Activated naive CD8-positive, alpha-beta T cell (primary cell): ENCODE results near the gene CAMTA1.

Source experiments
- H3K27ac Mint-ChIP-seq: one replicate; pipeline ENCODE4 v1.8.0; 2021; ENCODE audit warnings: mixed read lengths
- H3K27me3 Mint-ChIP-seq: one replicate; pipeline ENCODE4 v1.8.0; 2021; ENCODE audit warnings: mixed read lengths
- H3K36me3 Mint-ChIP-seq: one replicate; pipeline ENCODE4 v1.8.0; 2021; ENCODE audit warnings: mixed read lengths
- H3K4me1 Mint-ChIP-seq: one replicate; pipeline ENCODE4 v1.8.0; 2021; ENCODE audit warnings: low read depth, mixed read lengths
- H3K4me3 Mint-ChIP-seq: one replicate; pipeline ENCODE4 v1.8.0; 2021; ENCODE audit warnings: mild to moderate bottlenecking, mixed read lengths
- H3K9me3 Mint-ChIP-seq: one replicate; pipeline ENCODE4 v1.8.0; 2021; ENCODE audit warnings: low read depth, mixed read lengths

CAMTA1 gene

DNA sequence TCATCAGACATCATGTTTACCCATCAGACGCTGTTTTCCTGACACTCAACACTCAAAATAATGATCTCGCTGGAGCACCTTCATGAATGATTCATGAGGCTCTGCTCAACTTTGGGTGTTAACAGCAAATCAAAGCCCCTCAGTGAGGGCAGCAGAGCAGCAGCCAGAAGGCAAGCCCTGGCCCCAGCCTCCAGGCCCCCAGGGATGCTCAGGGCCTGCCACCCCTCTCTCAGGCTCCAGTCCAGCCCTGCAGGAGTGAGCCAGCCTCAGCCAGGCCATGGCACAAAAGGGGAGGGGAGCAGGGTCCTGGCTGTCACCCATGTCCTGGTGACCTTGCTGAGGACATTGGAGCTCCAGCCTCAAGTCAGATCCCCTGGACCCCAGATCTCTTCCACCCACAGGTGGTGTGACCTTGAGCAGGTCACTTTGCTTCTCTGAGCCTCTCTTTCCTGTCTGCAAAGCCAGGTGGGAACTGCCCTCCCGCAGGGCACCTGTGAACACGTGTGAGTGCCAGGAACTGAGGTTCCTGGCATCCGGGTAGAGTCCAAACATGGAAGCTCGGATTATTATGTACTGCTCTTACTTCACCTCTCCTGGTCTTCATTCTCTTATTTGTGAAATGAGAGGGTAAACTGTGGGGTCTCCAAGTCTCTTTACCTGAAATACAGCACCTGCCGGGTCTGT, 824.2 kb downstream of the CAMTA1 start:
- Mint-ChIP-seq H3K36me3 (no peaks in the 10 kb centered on the region), H3K27ac (no peak overlapping the region), H3K27me3 (peaks cover 3% of the 10 kb centered on the region), H3K4me1 (no peaks in the 10 kb centered on the region), H3K4me3 (no peak overlapping the region), H3K9me3 (no peaks in the 10 kb centered on the region)

GRCh38 chr1:7610106-7610731, 825.0 kb downstream of the CAMTA1 start:
- no peak overlapping the region for H3K27ac Mint-ChIP-seq

DNA sequence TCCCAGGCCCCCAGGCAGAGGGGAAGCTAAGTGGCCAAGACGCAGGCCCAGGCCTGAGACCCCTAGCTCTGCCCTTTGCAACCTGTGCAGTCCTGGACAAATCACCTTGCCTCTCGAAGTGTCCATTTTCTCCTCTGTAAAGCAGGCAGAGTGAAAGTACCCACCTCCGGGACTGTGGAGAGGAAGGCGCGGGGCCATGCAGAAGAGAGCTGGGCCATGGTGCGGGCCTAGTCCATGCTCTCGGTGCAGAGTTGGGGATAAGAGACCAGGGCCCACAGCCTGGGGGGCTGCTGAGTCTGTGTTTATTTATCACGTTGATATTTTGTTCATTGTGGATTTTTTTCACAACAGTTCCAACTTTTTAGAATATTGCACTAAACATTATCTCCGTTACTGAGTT, 825.7 kb downstream of the CAMTA1 start:
- Mint-ChIP-seq H3K27me3 (peaks cover 3% of the 10 kb centered on the region), H3K4me1 (no peaks in the 10 kb centered on the region), H3K4me3 (no peak overlapping the region), H3K36me3 (no peaks in the 10 kb centered on the region), H3K9me3 (no peaks in the 10 kb centered on the region), H3K27ac (no peak overlapping the region)

More at GRCh38 chr1:7610106-7610731, 825.0 kb downstream of the CAMTA1 start:
- H3K4me3 Mint-ChIP-seq = no peak overlapping the region
- H3K9me3 Mint-ChIP-seq = no peaks in the 10 kb centered on the region
- H3K4me1 Mint-ChIP-seq = no peaks in the 10 kb centered on the region
- H3K36me3 Mint-ChIP-seq = no peaks in the 10 kb centered on the region
- H3K27me3 Mint-ChIP-seq = peaks cover 3% of the 10 kb centered on the region

GRCh38 chr1:7611421-7612010, 826.3 kb downstream of the CAMTA1 start:
- no peak overlapping the region for H3K27ac Mint-ChIP-seq
- no peaks in the 10 kb centered on the region for H3K9me3 Mint-ChIP-seq
- H3K4me3 Mint-ChIP-seq = no peak overlapping the region
- no peaks in the 10 kb centered on the region for H3K4me1 Mint-ChIP-seq
- no peaks in the 10 kb centered on the region for H3K36me3 Mint-ChIP-seq
- peaks cover 3% of the 10 kb centered on the region for H3K27me3 Mint-ChIP-seq

GRCh38 chr1:7613106-7613850, 828.0 kb downstream of the CAMTA1 start:
- Mint-ChIP-seq H3K27me3 (peaks cover 3% of the 10 kb centered on the region), H3K27ac (no peak overlapping the region), H3K4me3 (no peak overlapping the region), H3K9me3 (no peaks in the 10 kb centered on the region), H3K36me3 (no peaks in the 10 kb centered on the region), H3K4me1 (no peaks in the 10 kb centered on the region)

- Mint-ChIP-seq H3K4me1 (no peaks in the 10 kb centered on the region), H3K27me3 (peaks cover 3% of the 10 kb centered on the region), H3K4me3 (no peak overlapping the region), H3K9me3 (no peaks in the 10 kb centered on the region), H3K27ac (no peak overlapping the region), H3K36me3 (no peaks in the 10 kb centered on the region)
These were observed 828.6 kb downstream of the CAMTA1 start for GRCh38 chr1:7613851-7614205.

DNA sequence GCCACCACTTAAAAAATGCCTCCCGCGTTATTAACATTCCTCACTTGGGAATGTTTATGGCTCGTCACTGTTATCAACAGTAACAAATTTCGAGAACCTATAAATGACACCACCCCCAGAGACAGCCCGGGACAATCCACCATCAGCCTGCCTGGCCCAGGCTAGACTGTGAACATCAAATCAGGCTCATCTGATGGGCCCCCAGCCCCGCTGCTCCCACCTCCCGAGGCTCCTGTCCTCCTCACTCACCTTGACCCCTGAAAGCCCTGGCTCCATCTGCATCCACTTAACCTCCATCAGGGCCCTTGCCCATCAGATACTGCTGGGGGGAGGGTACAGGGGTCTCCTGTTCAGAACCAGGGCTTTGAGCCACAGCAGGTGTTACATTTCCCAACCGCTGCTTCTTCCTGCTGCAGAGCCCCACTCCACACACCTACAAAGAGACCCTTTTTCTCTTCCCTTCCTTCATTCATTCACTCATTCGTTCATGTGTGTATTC, 829.4 kb downstream of the CAMTA1 start:
- H3K36me3 Mint-ChIP-seq = no peaks in the 10 kb centered on the region
- no peak overlapping the region for H3K4me3 Mint-ChIP-seq
- H3K9me3 Mint-ChIP-seq = no peaks in the 10 kb centered on the region
- H3K27ac Mint-ChIP-seq = no peak overlapping the region
- H3K27me3 Mint-ChIP-seq = peaks cover 3% of the 10 kb centered on the region
- H3K4me1 Mint-ChIP-seq = no peaks in the 10 kb centered on the region

- H3K27me3 Mint-ChIP-seq = peaks cover 3% of the 10 kb centered on the region
- no peak overlapping the region for H3K27ac Mint-ChIP-seq
- no peaks in the 10 kb centered on the region for H3K9me3 Mint-ChIP-seq
- no peak overlapping the region for H3K4me3 Mint-ChIP-seq
- no peaks in the 10 kb centered on the region for H3K4me1 Mint-ChIP-seq
- H3K36me3 Mint-ChIP-seq = no peaks in the 10 kb centered on the region
These were observed 829.9 kb downstream of the CAMTA1 start for GRCh38 chr1:7615138-7615537.

GRCh38 chr1:7616076-7616832, 831.0 kb downstream of the CAMTA1 start:
- Mint-ChIP-seq H3K27me3 (peaks cover 7% of the 10 kb centered on the region), H3K36me3 (no peaks in the 10 kb centered on the region), H3K27ac (no peak overlapping the region), H3K4me1 (no peaks in the 10 kb centered on the region), H3K4me3 (no peak overlapping the region), H3K9me3 (no peaks in the 10 kb centered on the region)

GRCh38 chr1:7616953-7617352, 831.7 kb downstream of the CAMTA1 start:
- Mint-ChIP-seq H3K27ac (no peak overlapping the region), H3K4me1 (no peaks in the 10 kb centered on the region), H3K9me3 (no peaks in the 10 kb centered on the region), H3K4me3 (no peak overlapping the region), H3K36me3 (no peaks in the 10 kb centered on the region), H3K27me3 (peaks cover 7% of the 10 kb centered on the region)

GRCh38 chr1:7617826-7618225, 832.6 kb downstream of the CAMTA1 start:
- H3K4me3 Mint-ChIP-seq = no peak overlapping the region
- H3K27ac Mint-ChIP-seq = no peak overlapping the region
- H3K9me3 Mint-ChIP-seq = no peaks in the 10 kb centered on the region
- H3K27me3 Mint-ChIP-seq = peaks cover 11% of the 10 kb centered on the region
- H3K4me1 Mint-ChIP-seq = no peaks in the 10 kb centered on the region
- no peaks in the 10 kb centered on the region for H3K36me3 Mint-ChIP-seq

- Mint-ChIP-seq H3K4me3 (no peak overlapping the region), H3K27me3 (peaks cover 14% of the 10 kb centered on the region), H3K4me1 (no peaks in the 10 kb centered on the region), H3K9me3 (no peaks in the 10 kb centered on the region), H3K27ac (no peak overlapping the region), H3K36me3 (no peaks in the 10 kb centered on the region)
These were observed 834.9 kb downstream of the CAMTA1 start for GRCh38 chr1:7620196-7620595.

GRCh38 chr1:7621334-7622219, 836.3 kb downstream of the CAMTA1 start:
- no peak overlapping the region for H3K27ac Mint-ChIP-seq

GRCh38 chr1:7623842-7624241, 838.6 kb downstream of the CAMTA1 start:
- peaks cover 17% of the 10 kb centered on the region for H3K27me3 Mint-ChIP-seq

More at GRCh38 chr1:7621334-7622219, 836.3 kb downstream of the CAMTA1 start:
- H3K27me3 Mint-ChIP-seq = peaks cover 17% of the 10 kb centered on the region
- H3K9me3 Mint-ChIP-seq = no peaks in the 10 kb centered on the region
- H3K4me1 Mint-ChIP-seq = no peaks in the 10 kb centered on the region
- no peak overlapping the region for H3K4me3 Mint-ChIP-seq
- no peaks in the 10 kb centered on the region for H3K36me3 Mint-ChIP-seq

More at GRCh38 chr1:7623842-7624241, 838.6 kb downstream of the CAMTA1 start:
- Mint-ChIP-seq H3K9me3 (no peaks in the 10 kb centered on the region), H3K4me1 (no peaks in the 10 kb centered on the region), H3K27ac (no peak overlapping the region), H3K36me3 (no peaks in the 10 kb centered on the region), H3K4me3 (no peak overlapping the region)
